GM12873 (cell line): ENCODE measurements around the gene ZNF391.

Experiments
- TF ChIP-seq, protein P1 (sequence below): IDR thresholded peaks from 2 replicates; pipeline ENCODE4 v1.5.1; 2012; ENCODE audit warnings: low read depth, mild to moderate bottlenecking, moderate library complexity, low read length, control low read depth; ENCODE audit not compliant: insufficient read depth; ENCODE audit errors: missing control alignments

Gene ZNF391

DNA sequence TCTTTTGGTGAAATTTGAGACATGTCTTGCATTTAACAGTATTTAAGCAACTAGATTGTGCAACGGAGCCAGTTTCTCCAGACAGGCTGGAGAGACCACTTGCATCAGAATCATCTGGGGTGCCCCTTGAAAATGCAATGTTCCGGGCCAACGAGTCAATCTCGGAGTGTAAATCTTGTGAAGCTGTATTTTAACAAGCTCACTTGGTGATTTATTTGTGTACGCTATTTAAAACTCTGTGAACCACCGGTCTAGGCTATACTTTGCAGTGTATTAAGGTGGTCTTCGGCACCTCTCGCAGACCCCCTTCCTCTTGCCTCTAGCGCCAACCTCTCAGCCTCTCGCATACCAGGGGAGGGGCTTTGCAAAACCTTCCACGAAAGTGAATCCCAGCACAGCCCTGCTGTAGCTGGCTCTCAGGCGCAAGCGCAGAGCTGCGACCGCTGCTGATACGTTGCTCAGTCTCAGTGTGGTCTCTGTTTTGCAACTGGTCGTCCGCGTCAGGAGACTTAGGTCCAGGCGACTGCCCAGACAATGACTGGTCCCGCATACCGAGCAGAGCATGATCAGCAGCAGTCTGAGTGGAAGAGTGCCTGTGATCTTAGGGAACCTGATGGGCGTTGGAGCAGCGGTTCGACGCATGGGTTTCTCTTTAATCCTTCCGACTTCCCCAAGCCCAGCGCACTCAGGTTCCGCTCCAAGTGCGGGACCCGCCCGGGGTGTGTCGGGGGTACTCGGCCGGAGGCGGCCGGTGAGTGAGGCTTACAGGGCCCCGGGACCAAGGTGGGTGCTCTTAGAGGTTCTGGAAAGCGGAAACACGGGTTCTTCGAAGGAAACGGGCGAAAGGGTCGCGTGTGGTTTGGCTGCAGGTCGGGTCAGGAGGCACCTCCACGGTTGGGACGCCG is at the start of gene ZNF391:
ZNF391 (plus strand) TSS at position 467 of the 905 bp plus-strand sequence. CDS start 11,612 bp downstream, outside the sequence.
- TF ChIP-seq, protein P1, sequence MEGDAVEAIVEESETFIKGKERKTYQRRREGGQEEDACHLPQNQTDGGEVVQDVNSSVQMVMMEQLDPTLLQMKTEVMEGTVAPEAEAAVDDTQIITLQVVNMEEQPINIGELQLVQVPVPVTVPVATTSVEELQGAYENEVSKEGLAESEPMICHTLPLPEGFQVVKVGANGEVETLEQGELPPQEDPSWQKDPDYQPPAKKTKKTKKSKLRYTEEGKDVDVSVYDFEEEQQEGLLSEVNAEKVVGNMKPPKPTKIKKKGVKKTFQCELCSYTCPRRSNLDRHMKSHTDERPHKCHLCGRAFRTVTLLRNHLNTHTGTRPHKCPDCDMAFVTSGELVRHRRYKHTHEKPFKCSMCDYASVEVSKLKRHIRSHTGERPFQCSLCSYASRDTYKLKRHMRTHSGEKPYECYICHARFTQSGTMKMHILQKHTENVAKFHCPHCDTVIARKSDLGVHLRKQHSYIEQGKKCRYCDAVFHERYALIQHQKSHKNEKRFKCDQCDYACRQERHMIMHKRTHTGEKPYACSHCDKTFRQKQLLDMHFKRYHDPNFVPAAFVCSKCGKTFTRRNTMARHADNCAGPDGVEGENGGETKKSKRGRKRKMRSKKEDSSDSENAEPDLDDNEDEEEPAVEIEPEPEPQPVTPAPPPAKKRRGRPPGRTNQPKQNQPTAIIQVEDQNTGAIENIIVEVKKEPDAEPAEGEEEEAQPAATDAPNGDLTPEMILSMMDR: no peak

DNA sequence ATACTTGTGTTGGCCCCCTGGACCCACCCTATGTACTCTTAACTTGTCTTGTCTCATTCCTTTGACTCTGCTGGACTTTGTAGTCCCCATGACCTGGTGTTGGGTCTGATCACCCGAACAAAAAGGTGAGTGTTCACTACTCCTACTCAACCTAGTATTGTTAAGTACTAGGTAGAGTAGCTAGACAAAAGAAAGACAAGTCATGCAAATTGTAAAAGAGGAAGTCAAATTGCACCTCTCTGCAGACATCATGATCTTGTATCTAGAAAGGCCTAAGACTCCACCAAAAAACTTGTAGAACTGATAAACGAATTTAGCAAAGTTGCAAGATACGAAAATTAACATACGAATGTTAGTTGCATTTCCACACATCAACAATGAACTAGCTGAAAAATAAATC is 35.7 kb upstream of the ZNF391 start:
- TF ChIP-seq, protein P1: no peak

- TF ChIP-seq, protein P1: no peak
These were observed 29.8 kb upstream of the ZNF391 start for GRCh38 chr6:27358786-27359185.

DNA sequence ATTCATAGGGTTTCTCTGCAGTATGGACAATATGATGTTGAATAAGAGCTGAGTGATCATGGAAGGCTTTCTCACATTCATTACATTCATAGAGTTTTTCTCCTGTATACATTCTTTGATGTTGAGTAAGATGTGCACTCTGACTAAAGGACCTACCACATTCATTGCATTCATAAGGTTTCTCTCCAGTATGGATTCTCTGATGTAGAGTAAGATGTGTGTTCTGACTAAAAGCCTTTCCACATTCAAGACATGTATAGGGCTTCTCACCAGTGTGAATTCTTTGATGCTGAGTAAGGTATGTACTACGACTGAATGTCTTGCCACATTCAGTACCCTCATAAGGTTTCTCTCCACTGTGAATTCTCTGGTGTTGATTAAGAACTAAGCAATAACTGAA is 29.3 kb upstream of the ZNF391 start:
- TF ChIP-seq, protein P1: no peak

DNA sequence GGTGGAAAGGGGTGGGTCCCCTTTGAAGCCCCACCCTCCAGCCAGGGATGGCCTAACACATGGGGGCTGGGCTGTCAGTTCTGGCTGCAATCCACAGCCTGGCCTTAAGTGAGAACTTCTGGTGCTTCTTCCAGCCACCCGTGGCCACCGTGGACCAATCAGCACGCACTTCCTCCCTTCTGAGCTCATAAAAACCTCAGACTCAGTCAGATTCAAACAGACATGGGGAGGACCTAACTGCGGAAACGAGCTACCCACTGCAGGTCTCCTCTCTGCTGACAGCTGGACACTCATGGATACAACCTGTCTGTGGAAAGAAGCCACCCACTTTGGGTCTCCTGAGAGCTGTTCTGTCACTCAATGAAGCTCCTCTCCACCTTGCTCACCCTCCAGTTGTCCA is 20.4 kb upstream of the ZNF391 start:
- TF ChIP-seq, protein P1: no peak

DNA sequence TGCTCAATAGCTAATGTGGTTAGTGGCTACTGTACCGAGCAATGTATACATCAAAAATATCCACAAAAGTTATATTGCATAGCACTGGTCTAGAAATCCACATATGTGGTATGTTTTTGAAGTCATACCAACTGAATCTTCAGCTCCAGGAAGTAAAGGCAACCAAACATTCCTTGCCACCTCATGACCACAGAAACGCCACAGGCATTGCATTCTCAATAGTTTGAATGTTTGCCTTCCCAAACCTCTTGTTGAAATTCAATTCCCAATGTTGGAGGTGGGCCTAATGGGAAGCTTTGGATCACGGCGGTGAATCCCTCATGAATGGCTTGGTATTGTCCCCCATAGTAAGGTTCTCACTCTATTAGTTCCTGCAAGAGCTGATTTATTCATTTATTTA is 18.2 kb upstream of the ZNF391 start:
- TF ChIP-seq, protein P1: no peak

DNA sequence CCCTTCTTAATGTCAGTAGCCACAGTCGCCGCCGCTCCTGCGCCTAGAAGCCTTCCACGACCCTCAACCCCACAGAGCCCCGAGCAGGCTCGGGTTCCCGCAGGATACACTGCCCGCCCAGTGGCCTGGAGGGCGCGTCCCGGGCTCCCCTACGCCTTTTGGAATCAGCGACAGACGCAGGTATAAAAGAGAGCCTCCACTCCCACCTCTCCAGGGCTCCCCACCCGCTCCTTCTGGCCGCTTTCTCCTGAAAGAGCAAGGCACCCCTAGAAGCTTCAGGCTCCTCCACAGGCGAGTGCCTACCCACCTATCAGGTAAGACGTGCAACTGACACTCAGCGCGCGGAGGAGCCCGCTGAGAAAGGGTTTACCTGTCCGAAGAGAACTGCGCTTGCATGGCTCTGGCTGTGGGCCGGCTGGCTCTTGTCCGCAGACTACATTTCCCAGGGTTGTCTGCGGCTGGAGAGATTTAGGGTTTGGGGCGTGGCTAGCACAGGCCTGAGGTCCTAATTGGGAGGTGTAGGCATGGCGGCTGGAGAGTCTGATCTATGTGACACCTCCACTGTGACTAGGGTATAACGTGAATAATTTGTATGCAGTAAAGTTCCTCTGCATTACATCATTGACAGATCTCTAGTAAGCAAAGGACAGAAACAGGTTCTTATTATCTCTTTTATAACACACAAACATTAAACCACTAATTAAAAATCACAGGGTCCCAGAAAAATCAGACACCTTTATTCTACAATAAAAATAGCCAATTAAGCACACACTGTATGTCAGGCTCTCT is 13.5 kb upstream of the ZNF391 start:
- TF ChIP-seq, protein P1: no peak
